Choroid plexus epithelial cell (primary cell): ENCODE data around the gene BRCA2.

ENCODE experiments used
- DNase-seq: peaks from one replicate; pipeline ENCODE4 v3.0.0-alpha.2; 2010; ENCODE audit warnings: low read depth
- H3K4me3 ChIP-seq: 2 replicates; pipeline ENCODE4 v1.5.1; 2011; ENCODE audit warnings: low read depth, mild to moderate bottlenecking, control low read depth, low read length, moderate library complexity
- CTCF ChIP-seq: conservative IDR thresholded peaks from 2 replicates; pipeline ENCODE4 v1.5.1; 2011; ENCODE audit warnings: low read depth, mild to moderate bottlenecking, control low read depth, inconsistent platforms, low read length, moderate library complexity

Gene BRCA2

GRCh38 chr13:32278426-32278825, 36.9 kb upstream of the BRCA2 start:
- peak; percentile 59 for DNase-seq
- TF ChIP-seq CTCF = no peak
- H3K4me3 ChIP-seq = no peak overlapping the region

- no peak for DNase-seq
Observed at GRCh38 chr13:32281096-32281495, 34.2 kb upstream of the BRCA2 start.

GRCh38 chr13:32282096-32282711, 33.1 kb upstream of the BRCA2 start:
- DNase-seq = no peak
- no peak for TF ChIP-seq CTCF
- no peak overlapping the region for H3K4me3 ChIP-seq

More at GRCh38 chr13:32281096-32281495, 34.2 kb upstream of the BRCA2 start:
- TF ChIP-seq CTCF = no peak
- H3K4me3 ChIP-seq = no peak overlapping the region

GRCh38 chr13:32284927-32285632, 30.2 kb upstream of the BRCA2 start:
- no peak for TF ChIP-seq CTCF
- no peak overlapping the region for H3K4me3 ChIP-seq
- peak; percentile 83 for DNase-seq

GRCh38 chr13:32285633-32285965, 29.7 kb upstream of the BRCA2 start:
- no peak for TF ChIP-seq CTCF
- no peak overlapping the region for H3K4me3 ChIP-seq
- no peak for DNase-seq

- no peak overlapping the region for H3K4me3 ChIP-seq
- no peak for DNase-seq
- TF ChIP-seq CTCF = no peak
Observed at GRCh38 chr13:32297206-32297605, 18.1 kb upstream of the BRCA2 start.

- TF ChIP-seq CTCF = no peak
- H3K4me3 ChIP-seq = no peak overlapping the region
- no peak for DNase-seq
Observed at GRCh38 chr13:32298695-32299094, 16.6 kb upstream of the BRCA2 start.
